Measurements from ENCODE around the gene ATP5MK.

ATP5MK gene

GRCh38 chr10:103394180-103394579 is 2.1 kb downstream of the ATP5MK start:
- Histone ChIP-seq H3K4me1 (ENCODE audit: control insufficient read depth, insufficient read depth, low read length) (peaks cover 6% of the 10 kb centered on the region), H3K27ac (ENCODE audit: extremely low read depth, low read depth, low read length) (no peak overlapping the region), H3K4me3 (ENCODE audit: low read depth, low read length) (no peak overlapping the region), H3K9me3 (ENCODE audit: control insufficient read depth, insufficient read depth, low read depth, low read length) (no peaks in the 10 kb centered on the region), H3K36me3 (ENCODE audit: control insufficient read depth in 2 of 2, insufficient read depth in 1 of 2, low read length in 2 of 2) (peaks cover 52 to 66% of the 10 kb centered on the region in 2 experiments)
- ChIA-PET CTCF (interaction anchor here (0.5 to 0.7 kb wide), 3 partner anchors 22 to 455 kb away, joined by 3 read pairs; no protein-coding TSS in a partner anchor), POLR2A (no interaction called here)
- TF ChIP-seq KLF10 (tag by site-specific recombination; IDR thresholded peaks at IDR 0.05) (no peak), PBX3 (CRISPR knock-in tag; IDR thresholded peaks at IDR 0.05) (no peak), ZNF274 (IDR thresholded peaks at IDR 0.05; ENCODE audit: low read length) (no peak), ZNF274 (tag by site-specific recombination; IDR thresholded peaks at IDR 0.05; ENCODE audit: borderline replicate concordance) (no peak), ZNF623 (tag by site-specific recombination; IDR thresholded peaks at IDR 0.05) (no peak), ZNF169 (tag by site-specific recombination; IDR thresholded peaks at IDR 0.05) (no peak), RBAK (tag by site-specific recombination; IDR thresholded peaks at IDR 0.05) (no peak), ZNF585B (tag by site-specific recombination; IDR thresholded peaks at IDR 0.05) (no peak), OVOL3 (tag by site-specific recombination; IDR thresholded peaks at IDR 0.05) (no peak)
- TF ChIP-seq, protein P1, sequence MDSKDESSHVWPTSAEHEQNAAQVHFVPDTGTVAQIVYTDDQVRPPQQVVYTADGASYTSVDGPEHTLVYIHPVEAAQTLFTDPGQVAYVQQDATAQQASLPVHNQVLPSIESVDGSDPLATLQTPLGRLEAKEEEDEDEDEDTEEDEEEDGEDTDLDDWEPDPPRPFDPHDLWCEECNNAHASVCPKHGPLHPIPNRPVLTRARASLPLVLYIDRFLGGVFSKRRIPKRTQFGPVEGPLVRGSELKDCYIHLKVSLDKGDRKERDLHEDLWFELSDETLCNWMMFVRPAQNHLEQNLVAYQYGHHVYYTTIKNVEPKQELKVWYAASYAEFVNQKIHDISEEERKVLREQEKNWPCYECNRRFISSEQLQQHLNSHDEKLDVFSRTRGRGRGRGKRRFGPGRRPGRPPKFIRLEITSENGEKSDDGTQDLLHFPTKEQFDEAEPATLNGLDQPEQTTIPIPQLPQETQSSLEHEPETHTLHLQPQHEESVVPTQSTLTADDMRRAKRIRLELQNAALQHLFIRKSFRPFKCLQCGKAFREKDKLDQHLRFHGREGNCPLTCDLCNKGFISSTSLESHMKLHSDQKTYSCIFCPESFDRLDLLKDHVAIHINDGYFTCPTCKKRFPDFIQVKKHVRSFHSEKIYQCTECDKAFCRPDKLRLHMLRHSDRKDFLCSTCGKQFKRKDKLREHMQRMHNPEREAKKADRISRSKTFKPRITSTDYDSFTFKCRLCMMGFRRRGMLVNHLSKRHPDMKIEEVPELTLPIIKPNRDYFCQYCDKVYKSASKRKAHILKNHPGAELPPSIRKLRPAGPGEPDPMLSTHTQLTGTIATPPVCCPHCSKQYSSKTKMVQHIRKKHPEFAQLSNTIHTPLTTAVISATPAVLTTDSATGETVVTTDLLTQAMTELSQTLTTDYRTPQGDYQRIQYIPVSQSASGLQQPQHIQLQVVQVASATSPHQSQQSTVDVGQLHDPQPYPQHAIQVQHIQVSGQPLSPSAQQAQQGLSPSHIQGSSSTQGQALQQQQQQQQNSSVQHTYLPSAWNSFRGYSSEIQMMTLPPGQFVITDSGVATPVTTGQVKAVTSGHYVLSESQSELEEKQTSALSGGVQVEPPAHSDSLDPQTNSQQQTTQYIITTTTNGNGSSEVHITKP (tag by site-specific recombination; IDR thresholded peaks at IDR 0.05) = no peak

GRCh38 chr10:103382769-103383168 is 13.5 kb downstream of the ATP5MK start:
- peaks cover 69 to 75% of the 10 kb centered on the region in 2 experiments for H3K36me3 ChIP-seq (ENCODE audit: control insufficient read depth in 2 of 2, insufficient read depth in 1 of 2, low read length in 2 of 2)
- POLR2A ChIA-PET = no interaction called here

GRCh38 chr10:103374263-103374662 is 22.0 kb downstream of the ATP5MK start:
- ChIA-PET CTCF (interaction anchor here (0.6 kb wide), 1 partner anchor 30 kb away, joined by 3 read pairs; no protein-coding TSS in a partner anchor), POLR2A (interaction anchor here (1.3 kb wide), 1 partner anchor 23 kb away, joined by 11 read pairs; the partner anchor contains the start of genes ATP5MK and PDCD11)
- Histone ChIP-seq H3K4me3 (ENCODE audit: low read depth, low read length) (no peak overlapping the region), H3K4me1 (ENCODE audit: control insufficient read depth, insufficient read depth, low read length) (peaks cover 3% of the 10 kb centered on the region; the same call in 1 of the 2 replicates), H3K9me3 (ENCODE audit: control insufficient read depth, insufficient read depth, low read depth, low read length) (no peaks in the 10 kb centered on the region), H3K27ac (ENCODE audit: extremely low read depth, low read depth, low read length) (no peak overlapping the region), H3K36me3 (ENCODE audit: control insufficient read depth in 2 of 2, insufficient read depth in 1 of 2, low read length in 2 of 2) (peaks cover 51 to 52% of the 10 kb centered on the region in 2 experiments)
- TF ChIP-seq ZSCAN16 (tag by site-specific recombination; IDR thresholded peaks at IDR 0.05) = no peak
- no peak for TF ChIP-seq ZNF169 (tag by site-specific recombination; IDR thresholded peaks at IDR 0.05)
- no peak for TF ChIP-seq ZNF701 (tag by site-specific recombination; IDR thresholded peaks at IDR 0.05)
- TF ChIP-seq, protein P2, sequence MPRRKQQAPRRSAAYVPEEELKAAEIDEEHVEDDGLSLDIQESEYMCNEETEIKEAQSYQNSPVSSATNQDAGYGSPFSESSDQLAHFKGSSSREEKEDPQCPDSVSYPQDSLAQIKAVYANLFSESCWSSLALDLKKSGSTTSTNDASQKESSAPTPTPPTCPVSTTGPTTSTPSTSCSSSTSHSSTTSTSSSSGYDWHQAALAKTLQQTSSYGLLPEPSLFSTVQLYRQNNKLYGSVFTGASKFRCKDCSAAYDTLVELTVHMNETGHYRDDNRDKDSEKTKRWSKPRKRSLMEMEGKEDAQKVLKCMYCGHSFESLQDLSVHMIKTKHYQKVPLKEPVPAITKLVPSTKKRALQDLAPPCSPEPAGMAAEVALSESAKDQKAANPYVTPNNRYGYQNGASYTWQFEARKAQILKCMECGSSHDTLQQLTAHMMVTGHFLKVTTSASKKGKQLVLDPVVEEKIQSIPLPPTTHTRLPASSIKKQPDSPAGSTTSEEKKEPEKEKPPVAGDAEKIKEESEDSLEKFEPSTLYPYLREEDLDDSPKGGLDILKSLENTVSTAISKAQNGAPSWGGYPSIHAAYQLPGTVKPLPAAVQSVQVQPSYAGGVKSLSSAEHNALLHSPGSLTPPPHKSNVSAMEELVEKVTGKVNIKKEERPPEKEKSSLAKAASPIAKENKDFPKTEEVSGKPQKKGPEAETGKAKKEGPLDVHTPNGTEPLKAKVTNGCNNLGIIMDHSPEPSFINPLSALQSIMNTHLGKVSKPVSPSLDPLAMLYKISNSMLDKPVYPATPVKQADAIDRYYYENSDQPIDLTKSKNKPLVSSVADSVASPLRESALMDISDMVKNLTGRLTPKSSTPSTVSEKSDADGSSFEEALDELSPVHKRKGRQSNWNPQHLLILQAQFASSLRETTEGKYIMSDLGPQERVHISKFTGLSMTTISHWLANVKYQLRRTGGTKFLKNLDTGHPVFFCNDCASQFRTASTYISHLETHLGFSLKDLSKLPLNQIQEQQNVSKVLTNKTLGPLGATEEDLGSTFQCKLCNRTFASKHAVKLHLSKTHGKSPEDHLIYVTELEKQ (tag by site-specific recombination; IDR thresholded peaks at IDR 0.05; ENCODE audit: borderline replicate concordance) = no peak
- TF ChIP-seq PBX3 (CRISPR knock-in tag; IDR thresholded peaks at IDR 0.05) = no peak
- no peak for TF ChIP-seq ZNF221 (tag by site-specific recombination; IDR thresholded peaks at IDR 0.05; ENCODE audit: borderline replicate concordance)
- no peak for TF ChIP-seq ZNF362 (tag by site-specific recombination; IDR thresholded peaks at IDR 0.05)
- no peak for TF ChIP-seq ZNF423 (tag by site-specific recombination; IDR thresholded peaks at IDR 0.05)
- no peak for TF ChIP-seq ZNF350 (tag by site-specific recombination; IDR thresholded peaks at IDR 0.05)
- TF ChIP-seq ZNF214 (tag by site-specific recombination; IDR thresholded peaks at IDR 0.05; ENCODE audit: borderline replicate concordance) = no peak

More at GRCh38 chr10:103382769-103383168, 13.5 kb downstream of the ATP5MK start:
- Histone ChIP-seq H3K27ac (ENCODE audit: extremely low read depth, low read depth, low read length) (no peak overlapping the region), H3K4me1 (ENCODE audit: control insufficient read depth, insufficient read depth, low read length) (no peaks in the 10 kb centered on the region), H3K4me3 (ENCODE audit: low read depth, low read length) (no peak overlapping the region), H3K9me3 (ENCODE audit: control insufficient read depth, insufficient read depth, low read depth, low read length) (no peaks in the 10 kb centered on the region)
- TF ChIP-seq ZNF701 (tag by site-specific recombination; IDR thresholded peaks at IDR 0.05) (no peak), ZEB2 (tag by site-specific recombination; IDR thresholded peaks at IDR 0.05) (no peak), ZNF394 (tag by site-specific recombination; IDR thresholded peaks at IDR 0.05; ENCODE audit: borderline replicate concordance) (no peak), ZNF530 (tag by site-specific recombination; IDR thresholded peaks at IDR 0.05; ENCODE audit: low read depth) (no peak), YY2 (tag by site-specific recombination; IDR thresholded peaks at IDR 0.05) (no peak), ZNF24 (tag by site-specific recombination; IDR thresholded peaks at IDR 0.05) (no peak), ZNF266 (tag by site-specific recombination; IDR thresholded peaks at IDR 0.05; ENCODE audit: low read depth) (no peak), ZBTB21 (tag by site-specific recombination; IDR thresholded peaks at IDR 0.05) (no peak), ZSCAN30 (tag by site-specific recombination; IDR thresholded peaks at IDR 0.05) (no peak), ZNF514 (tag by site-specific recombination; IDR thresholded peaks at IDR 0.05) (no peak)
- CTCF ChIA-PET = no interaction called here

All from HEK293 (cell line).